BE2C (cell line): ENCODE data around the gene MUC5AC.

Experiments used
- DNase-seq: peaks from one replicate; pipeline ENCODE4 v3.0.0-alpha.2; 2020
- H3K27me3 ChIP-seq: fragments of 250-450 bp; sonication (Bioruptor Pico); 2 replicates; pipeline ENCODE4 v1.5.1; 2020; ENCODE audit warnings: mild to moderate bottlenecking
- H3K36me3 ChIP-seq: fragments of 250-450 bp; sonication (Bioruptor Pico); 2 replicates; pipeline ENCODE4 v1.5.1; 2020; ENCODE audit warnings: mild to moderate bottlenecking
- H3K4me1 ChIP-seq: fragments of 250-450 bp; sonication (Bioruptor Pico); 2 replicates; pipeline ENCODE4 v1.5.1; 2020
- H3K4me3 ChIP-seq: 2 replicates; pipeline ENCODE4 v1.5.1; 2011; ENCODE audit warnings: low read depth, low read length
- H3K9me3 ChIP-seq: fragments of 250-450 bp; sonication (Bioruptor Pico); 2 replicates; pipeline ENCODE4 v1.5.1; 2020
- TF ChIP-seq, protein P1 (sequence below): IDR thresholded peaks from 2 replicates; pipeline ENCODE4 v1.5.1; 2012; ENCODE audit warnings: mild to moderate bottlenecking, low read depth, low read length

Gene MUC5AC

DNA sequence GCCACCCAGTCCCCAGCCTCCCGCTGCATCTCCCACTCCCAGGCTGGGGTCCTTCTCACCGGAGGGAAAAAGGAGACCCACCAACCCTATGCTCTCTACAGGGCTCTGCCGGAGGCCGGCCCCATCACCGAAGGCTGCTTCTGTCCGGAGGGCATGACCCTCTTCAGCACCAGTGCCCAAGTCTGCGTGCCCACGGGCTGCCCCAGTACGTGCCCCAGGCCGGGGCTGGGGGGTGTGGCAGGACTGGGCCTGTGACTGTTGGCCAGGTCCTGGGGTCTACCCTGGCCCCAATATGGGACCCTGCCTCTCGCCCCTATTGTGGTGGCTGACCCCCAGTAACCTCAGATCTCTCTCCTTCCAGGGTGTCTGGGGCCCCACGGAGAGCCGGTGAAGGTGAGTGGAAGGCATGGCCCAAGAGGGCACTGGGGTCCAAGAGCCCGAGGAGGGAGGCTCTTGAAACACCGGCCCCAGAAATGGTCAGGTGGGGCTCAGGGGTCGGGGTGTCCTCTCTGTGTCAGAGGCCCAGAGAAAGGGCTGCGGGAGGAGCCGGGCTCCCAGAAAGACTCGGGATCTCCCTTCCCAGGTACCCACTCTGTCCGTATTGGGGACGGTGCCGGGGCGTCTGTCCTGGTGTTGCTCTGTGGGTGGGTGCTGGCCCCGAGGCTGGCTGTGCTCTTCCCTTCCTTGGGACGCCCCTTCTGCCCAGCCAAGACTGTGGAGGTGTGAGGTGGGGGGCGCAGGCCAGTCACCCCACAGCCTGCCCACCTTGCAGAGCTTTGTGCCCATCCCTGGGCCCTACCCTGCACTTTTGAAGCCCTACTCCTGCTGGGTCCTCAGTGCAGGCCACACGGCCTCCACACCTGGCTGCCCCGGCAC, 39.0 kb downstream of the MUC5AC start:
- no peak for DNase-seq
- no peaks in the 10 kb centered on the region for H3K9me3 ChIP-seq
- no peaks in the 10 kb centered on the region for H3K36me3 ChIP-seq
- peaks cover 16% of the 10 kb centered on the region for H3K27me3 ChIP-seq
- no peaks in the 10 kb centered on the region for H3K4me1 ChIP-seq
- no peak overlapping the region for H3K4me3 ChIP-seq
- TF ChIP-seq, protein P1, sequence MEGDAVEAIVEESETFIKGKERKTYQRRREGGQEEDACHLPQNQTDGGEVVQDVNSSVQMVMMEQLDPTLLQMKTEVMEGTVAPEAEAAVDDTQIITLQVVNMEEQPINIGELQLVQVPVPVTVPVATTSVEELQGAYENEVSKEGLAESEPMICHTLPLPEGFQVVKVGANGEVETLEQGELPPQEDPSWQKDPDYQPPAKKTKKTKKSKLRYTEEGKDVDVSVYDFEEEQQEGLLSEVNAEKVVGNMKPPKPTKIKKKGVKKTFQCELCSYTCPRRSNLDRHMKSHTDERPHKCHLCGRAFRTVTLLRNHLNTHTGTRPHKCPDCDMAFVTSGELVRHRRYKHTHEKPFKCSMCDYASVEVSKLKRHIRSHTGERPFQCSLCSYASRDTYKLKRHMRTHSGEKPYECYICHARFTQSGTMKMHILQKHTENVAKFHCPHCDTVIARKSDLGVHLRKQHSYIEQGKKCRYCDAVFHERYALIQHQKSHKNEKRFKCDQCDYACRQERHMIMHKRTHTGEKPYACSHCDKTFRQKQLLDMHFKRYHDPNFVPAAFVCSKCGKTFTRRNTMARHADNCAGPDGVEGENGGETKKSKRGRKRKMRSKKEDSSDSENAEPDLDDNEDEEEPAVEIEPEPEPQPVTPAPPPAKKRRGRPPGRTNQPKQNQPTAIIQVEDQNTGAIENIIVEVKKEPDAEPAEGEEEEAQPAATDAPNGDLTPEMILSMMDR, result no peak

DNA sequence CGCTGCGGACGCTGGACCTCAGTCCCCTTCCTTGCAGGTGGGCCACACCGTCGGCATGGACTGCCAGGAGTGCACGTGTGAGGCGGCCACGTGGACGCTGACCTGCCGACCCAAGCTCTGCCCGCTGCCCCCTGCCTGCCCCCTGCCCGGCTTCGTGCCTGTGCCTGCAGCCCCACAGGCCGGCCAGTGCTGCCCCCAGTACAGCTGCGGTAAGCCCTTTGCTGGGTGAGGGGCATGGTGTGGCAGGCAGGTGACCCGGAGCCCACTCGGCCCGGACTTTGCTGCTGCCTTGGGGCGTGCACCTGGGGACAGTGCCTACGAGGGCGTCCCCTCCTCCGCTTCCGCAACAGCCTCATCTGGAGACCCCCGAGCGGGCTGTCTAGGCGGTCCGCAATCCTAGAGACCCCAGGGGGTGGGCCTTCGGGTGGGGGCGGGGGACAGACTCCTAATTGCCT, 39.7 kb downstream of the MUC5AC start:
- DNase-seq, result no peak
- H3K9me3 ChIP-seq, result no peaks in the 10 kb centered on the region
- peaks cover 16% of the 10 kb centered on the region for H3K27me3 ChIP-seq
- no peaks in the 10 kb centered on the region for H3K36me3 ChIP-seq
- TF ChIP-seq, protein P1, result no peak
- no peak overlapping the region for H3K4me3 ChIP-seq
- no peaks in the 10 kb centered on the region for H3K4me1 ChIP-seq

DNA sequence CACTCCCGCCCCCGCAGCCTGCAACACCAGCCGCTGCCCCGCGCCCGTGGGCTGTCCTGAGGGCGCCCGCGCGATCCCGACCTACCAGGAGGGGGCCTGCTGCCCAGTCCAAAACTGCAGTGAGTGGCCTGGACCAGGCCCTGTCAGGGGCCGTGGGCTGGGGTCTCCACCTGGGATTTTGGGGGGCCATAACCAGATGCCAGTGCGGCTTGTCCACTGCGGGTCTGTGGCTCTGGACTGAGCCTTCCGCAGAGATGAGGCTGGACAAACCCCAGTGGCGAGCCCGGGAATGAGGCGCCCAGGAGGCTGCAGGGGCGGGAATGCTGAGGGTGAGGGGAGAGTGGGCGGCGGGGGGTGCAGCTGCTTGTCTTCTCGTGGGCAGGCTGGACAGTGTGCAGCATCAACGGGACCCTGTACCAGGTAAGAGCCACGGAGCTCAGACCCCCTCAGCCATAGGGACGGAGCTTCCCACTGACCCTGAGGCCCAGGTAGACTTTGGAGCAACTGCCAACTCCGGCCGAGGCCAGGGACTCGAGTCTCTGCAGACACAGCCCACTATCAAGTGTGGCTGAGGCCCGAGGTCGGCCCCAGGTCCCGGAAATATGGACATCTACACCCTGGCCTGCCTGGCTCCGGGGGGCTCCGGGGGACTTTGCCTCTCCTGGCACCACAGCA, 40.3 kb downstream of the MUC5AC start:
- TF ChIP-seq, protein P1, result no peak

DNA sequence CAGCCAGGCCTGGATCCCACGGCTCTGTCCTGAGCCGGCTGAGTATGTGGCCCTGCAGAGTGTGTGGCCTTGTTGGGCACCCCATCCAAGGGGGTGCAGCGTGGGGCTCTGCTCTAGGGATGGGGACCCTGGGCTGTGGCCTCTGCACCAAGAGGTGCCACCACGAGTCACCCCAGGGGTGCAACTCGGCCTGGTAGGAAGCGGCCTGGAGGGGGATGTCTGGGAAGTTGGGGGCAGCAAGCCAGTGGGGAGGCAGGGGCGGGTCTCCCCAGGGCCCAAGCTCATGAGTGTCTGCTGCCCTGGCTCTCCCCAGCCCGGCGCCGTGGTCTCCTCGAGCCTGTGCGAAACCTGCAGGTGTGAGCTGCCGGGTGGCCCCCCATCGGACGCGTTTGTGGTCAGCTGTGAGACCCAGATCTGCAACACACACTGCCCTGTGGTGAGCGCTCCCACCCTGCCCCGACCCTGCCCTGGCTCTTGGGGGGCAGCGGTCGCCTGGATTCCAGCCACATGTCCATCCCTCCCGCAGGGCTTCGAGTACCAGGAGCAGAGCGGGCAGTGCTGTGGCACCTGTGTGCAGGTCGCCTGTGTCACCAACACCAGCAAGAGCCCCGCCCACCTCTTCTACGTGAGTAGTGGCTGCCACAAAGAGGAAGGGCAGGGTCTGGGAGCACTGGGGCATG, 40.9 kb downstream of the MUC5AC start:
- Histone ChIP-seq H3K4me3 (no peak overlapping the region), H3K27me3 (peaks cover 16% of the 10 kb centered on the region), H3K36me3 (no peaks in the 10 kb centered on the region), H3K4me1 (no peaks in the 10 kb centered on the region), H3K9me3 (no peaks in the 10 kb centered on the region)
- TF ChIP-seq, protein P1, result no peak
- no peak for DNase-seq

More for the DNA sequence above, 40.3 kb downstream of the MUC5AC start:
- H3K36me3 ChIP-seq, result no peaks in the 10 kb centered on the region
- peaks cover 16% of the 10 kb centered on the region for H3K27me3 ChIP-seq
- H3K4me1 ChIP-seq, result no peaks in the 10 kb centered on the region
- no peaks in the 10 kb centered on the region for H3K9me3 ChIP-seq
- no peak for DNase-seq
- no peak overlapping the region for H3K4me3 ChIP-seq

DNA sequence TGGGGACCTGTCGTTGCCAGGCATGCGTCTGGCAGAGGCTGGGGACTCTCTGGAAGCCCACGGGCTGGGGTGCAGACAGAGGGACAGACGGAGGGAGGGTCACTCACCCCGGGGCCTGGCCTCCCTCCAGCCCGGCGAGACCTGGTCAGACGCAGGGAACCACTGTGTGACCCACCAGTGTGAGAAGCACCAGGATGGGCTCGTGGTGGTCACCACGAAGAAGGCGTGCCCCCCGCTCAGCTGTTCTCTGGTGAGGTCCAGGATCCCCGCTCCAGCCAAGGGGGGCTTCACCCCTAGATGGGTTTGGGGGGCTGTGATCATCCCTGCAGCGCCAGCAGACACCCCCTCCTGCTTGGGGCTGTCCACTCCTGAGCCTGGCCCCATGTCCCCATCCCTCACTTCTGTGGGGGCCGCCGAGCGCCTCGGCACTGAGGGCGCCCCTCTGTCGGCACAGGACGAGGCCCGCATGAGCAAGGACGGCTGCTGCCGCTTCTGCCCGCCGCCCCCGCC, 41.5 kb downstream of the MUC5AC start:
- Histone ChIP-seq H3K36me3 (no peaks in the 10 kb centered on the region), H3K4me1 (no peaks in the 10 kb centered on the region), H3K9me3 (no peaks in the 10 kb centered on the region), H3K4me3 (no peak overlapping the region), H3K27me3 (peaks cover 16% of the 10 kb centered on the region)
- TF ChIP-seq, protein P1, result no peak
- no peak for DNase-seq
